GM10266 (cell line): Measurements from ENCODE around the gene ANHX.

ENCODE experiments used
- DNase-seq: peaks from one replicate; pipeline ENCODE4 v3.0.0; 2012; ENCODE audit errors: extremely low spot score
- CTCF ChIP-seq: IDR thresholded peaks from 2 replicates; pipeline ENCODE4 v1.5.1; 2012; ENCODE audit warnings: mild to moderate bottlenecking, low read depth; ENCODE audit not compliant: control insufficient read depth, insufficient read depth; ENCODE audit errors: missing control alignments

ANHX gene

GRCh38 chr12:133203344-133204263 lies 32.1 kb downstream of the ANHX start:
- no peak for DNase-seq
- no peak for TF ChIP-seq CTCF

GRCh38 chr12:133202493-133203343 lies 33.0 kb downstream of the ANHX start:
- DNase-seq, result no peak
- no peak for TF ChIP-seq CTCF

- no peak for TF ChIP-seq CTCF
- DNase-seq, result no peak
These were observed 33.8 kb downstream of the ANHX start for GRCh38 chr12:133201888-133202287.

GRCh38 chr12:133192847-133193246 lies 42.8 kb downstream of the ANHX start:
- DNase-seq, result no peak
- TF ChIP-seq CTCF, result no peak

GRCh38 chr12:133190176-133190575 lies 45.5 kb downstream of the ANHX start:
- TF ChIP-seq CTCF, result no peak
- no peak for DNase-seq

GRCh38 chr12:133181238-133181959 lies 54.3 kb downstream of the ANHX start, which contains the start of gene ZNF268:
Gene ZNF268, plus strand, starts transcription at chr12:133181495. Its CDS starts 503 bp downstream, at chr12:133181998.
- peak; percentile 84 for TF ChIP-seq CTCF
- DNase-seq, result peak; percentile 90
